Coronary artery (tissue), 2 donors: ENCODE data around the gene TMEM217.

Experiments used
- DNase-seq: peaks from one replicate; pipeline ENCODE4 v3.0.0-alpha.2; 2017; ENCODE audit warnings: low spot score
- H3K27ac ChIP-seq, 2 donors: fragments of 200-600 bp; sonication (generic); one replicate each; pipeline ENCODE4 v1.5.1; 2016 to 2019
- H3K4me3 ChIP-seq: fragments of 200-600 bp; sonication (generic); 2 replicates; pipeline ENCODE4 v1.5.1; 2016; ENCODE audit warnings: mild to moderate bottlenecking, moderate library complexity
- TF ChIP-seq, protein P1 (sequence below): fragments of 200-600 bp; sonication (generic); IDR thresholded peaks from one replicate; pipeline ENCODE4 v1.5.1; 2019; ENCODE audit warnings: antibody characterized with exemption

The TMEM217 gene

GRCh38 chr6:37239950-37240713, 17.8 kb downstream of the TMEM217 start:
- peak; percentile 96 for DNase-seq
- Histone ChIP-seq H3K27ac (peak overlapping the region; percentile 78 to 85), H3K4me3 (no peak overlapping the region)
- TF ChIP-seq, protein P1, sequence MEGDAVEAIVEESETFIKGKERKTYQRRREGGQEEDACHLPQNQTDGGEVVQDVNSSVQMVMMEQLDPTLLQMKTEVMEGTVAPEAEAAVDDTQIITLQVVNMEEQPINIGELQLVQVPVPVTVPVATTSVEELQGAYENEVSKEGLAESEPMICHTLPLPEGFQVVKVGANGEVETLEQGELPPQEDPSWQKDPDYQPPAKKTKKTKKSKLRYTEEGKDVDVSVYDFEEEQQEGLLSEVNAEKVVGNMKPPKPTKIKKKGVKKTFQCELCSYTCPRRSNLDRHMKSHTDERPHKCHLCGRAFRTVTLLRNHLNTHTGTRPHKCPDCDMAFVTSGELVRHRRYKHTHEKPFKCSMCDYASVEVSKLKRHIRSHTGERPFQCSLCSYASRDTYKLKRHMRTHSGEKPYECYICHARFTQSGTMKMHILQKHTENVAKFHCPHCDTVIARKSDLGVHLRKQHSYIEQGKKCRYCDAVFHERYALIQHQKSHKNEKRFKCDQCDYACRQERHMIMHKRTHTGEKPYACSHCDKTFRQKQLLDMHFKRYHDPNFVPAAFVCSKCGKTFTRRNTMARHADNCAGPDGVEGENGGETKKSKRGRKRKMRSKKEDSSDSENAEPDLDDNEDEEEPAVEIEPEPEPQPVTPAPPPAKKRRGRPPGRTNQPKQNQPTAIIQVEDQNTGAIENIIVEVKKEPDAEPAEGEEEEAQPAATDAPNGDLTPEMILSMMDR, result no peak

GRCh38 chr6:37239526-37239925, 18.4 kb downstream of the TMEM217 start:
- DNase-seq, result no peak
- peak overlapping the region; percentile 78 to 85 for H3K27ac ChIP-seq
- no peak overlapping the region for H3K4me3 ChIP-seq
- TF ChIP-seq, protein P1, result no peak

GRCh38 chr6:37238381-37238780, 19.6 kb downstream of the TMEM217 start:
- no peak for DNase-seq
- TF ChIP-seq, protein P1, result no peak
- H3K27ac ChIP-seq, result peak overlapping the region; percentile 78 to 85
- H3K4me3 ChIP-seq, result no peak overlapping the region

GRCh38 chr6:37237789-37238188, 20.2 kb downstream of the TMEM217 start:
- Histone ChIP-seq H3K4me3 (no peak overlapping the region), H3K27ac (no peak overlapping the region)
- TF ChIP-seq, protein P1, result no peak
- no peak for DNase-seq

DNA sequence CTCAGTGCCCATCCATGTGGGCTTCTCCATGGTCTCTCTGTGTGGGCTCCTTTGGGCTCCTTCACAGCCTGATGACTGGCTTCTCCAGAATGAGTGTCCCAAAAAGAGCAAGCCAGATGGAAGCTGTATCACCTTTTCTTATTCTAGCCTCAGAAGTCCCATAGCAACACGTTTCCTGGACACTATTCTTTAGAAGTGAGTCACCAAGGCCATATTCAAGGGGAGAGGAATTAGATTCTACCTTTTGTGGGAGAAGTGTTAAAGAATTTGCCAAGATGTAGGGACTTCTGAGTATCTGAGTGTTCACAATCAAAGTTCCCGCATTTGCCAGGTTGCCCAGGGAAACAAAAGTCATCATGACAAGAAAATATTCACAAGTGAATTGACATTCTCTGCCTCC, 21.0 kb downstream of the TMEM217 start:
- Histone ChIP-seq H3K4me3 (no peak overlapping the region), H3K27ac (no peak overlapping the region)
- no peak for DNase-seq
- TF ChIP-seq, protein P1, result no peak

DNA sequence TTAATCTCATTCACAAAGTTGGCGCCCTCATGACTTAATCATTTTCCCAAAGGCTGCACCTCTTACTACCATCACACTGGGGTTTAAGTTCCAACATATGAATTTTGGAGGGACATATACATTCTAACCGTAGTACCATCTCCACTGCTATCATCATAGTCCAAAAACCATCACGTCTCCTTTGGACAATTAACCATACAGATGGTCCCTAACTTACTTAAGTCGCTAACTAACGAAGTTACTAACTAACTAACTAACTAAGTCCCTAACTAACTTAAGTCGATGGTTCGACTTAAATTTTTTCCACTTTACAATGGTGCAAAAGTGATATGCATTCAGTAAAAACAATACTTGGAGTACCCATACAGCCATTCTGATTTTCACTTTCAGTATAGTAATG, 24.4 kb downstream of the TMEM217 start:
- Histone ChIP-seq H3K4me3 (no peak overlapping the region), H3K27ac (no peak overlapping the region)
- DNase-seq, result no peak
- TF ChIP-seq, protein P1, result no peak

GRCh38 chr6:37232430-37233017, 25.4 kb downstream of the TMEM217 start:
- no peak overlapping the region for H3K4me3 ChIP-seq
- no peak for DNase-seq
- TF ChIP-seq, protein P1, result no peak
- H3K27ac ChIP-seq, result no peak overlapping the region
